ENCODE measurements around the gene GRM4. TPM values are rescaled to one million over a fixed set of nuclear protein-coding genes. Genes with fewer than 3 reads are reported as not detected.

Gene GRM4
- total RNA-seq, 1 experiment from 2014 or later = 5.6 TPM

DNA sequence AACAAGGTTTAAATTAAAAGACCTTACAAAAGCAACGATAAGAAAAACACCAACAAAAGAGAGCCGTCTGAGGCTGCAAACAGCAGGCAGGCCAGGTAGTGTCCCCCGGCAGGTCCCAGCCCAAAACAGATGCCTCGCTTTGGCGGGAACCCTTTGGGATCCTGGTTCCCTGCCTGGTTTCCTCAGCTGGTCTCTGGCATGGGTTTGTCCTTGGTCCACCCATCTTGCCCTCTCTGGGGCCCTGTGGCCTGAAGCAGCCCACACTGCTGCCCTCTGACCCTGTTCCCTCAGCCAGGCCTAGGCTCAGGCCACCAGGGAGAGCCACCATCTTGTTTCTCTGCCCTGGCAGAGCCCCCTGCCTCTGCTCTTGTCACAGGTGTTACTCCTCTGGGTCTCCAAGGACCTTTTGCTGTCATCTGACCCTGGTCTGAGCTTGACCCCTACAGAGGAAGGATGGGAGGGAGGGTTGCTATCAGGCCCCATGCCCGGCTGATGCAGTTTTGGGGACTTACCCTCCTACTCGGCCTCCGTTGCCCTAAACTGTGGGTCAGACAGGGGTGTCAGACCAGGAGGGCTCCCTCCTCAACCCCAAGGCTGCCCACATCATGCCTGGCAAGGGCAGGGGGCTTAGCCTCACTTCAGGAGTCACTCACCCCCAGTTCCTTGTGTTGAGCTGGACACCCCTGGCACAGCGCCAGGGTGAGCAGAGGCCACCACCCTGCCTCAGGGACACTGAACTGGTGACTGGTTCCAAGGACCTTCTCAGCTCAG is 30.6 kb upstream of the GRM4 start:
- Histone ChIP-seq H3K23me2 (ENCODE audit: insufficient read length, low read depth, low read length, poor library complexity, severe bottlenecking) (no peaks in the 10 kb centered on the region), H2BK12ac (ENCODE audit: insufficient read length, low read depth, low read length) (no peak overlapping the region), H4K91ac (ENCODE audit: insufficient read length, low read depth, low read length) (no peak overlapping the region), H3K18ac (ENCODE audit: insufficient read length, low read depth, low read length) (no peak overlapping the region), H3K4me1 (ENCODE audit: insufficient read depth, low read length) (no peaks in the 10 kb centered on the region), H4K8ac (replicated peaks; ENCODE audit: insufficient read length, low read depth, low read length) (no peak overlapping the region), H3K79me1 (ENCODE audit: insufficient read depth, low read depth, low read length, poor library complexity, severe bottlenecking) (no peaks in the 10 kb centered on the region), H3K23ac (ENCODE audit: insufficient read length, low read depth, low read length) (no peak overlapping the region), H3K9me3 (ENCODE audit: control insufficient read depth, low read depth, low read length) (no peaks in the 10 kb centered on the region), H3K4ac (ENCODE audit: low read depth, low read length) (no peak overlapping the region), H3K27me3 (ENCODE audit: insufficient read depth, low read length) (no peaks in the 10 kb centered on the region), H2BK20ac (ENCODE audit: low read depth, low read length, poor library complexity, severe bottlenecking) (no peak overlapping the region), H3K56ac (ENCODE audit: insufficient read length, low read depth, low read length) (no peak overlapping the region), H2AK5ac (ENCODE audit: insufficient read length, low read length) (no peak overlapping the region), H3K14ac (ENCODE audit: insufficient read depth, low read length) (no peak overlapping the region), H3K79me2 (ENCODE audit: insufficient read depth, low read length) (no peaks in the 10 kb centered on the region), H2BK5ac (ENCODE audit: insufficient read length, low read length) (no peak overlapping the region), H4K5ac (ENCODE audit: insufficient read length, low read depth, low read length) (no peak overlapping the region), H2BK120ac (ENCODE audit: low read depth, low read length, poor library complexity, severe bottlenecking) (no peak overlapping the region), H3K27ac (ENCODE audit: insufficient read length, low read depth, low read length) (no peak overlapping the region), H4K20me1 (ENCODE audit: control insufficient read depth, insufficient read depth, insufficient read length) (no peaks in the 10 kb centered on the region), H2BK15ac (ENCODE audit: low read depth, low read length) (no peak overlapping the region), H3K4me2 (ENCODE audit: insufficient read depth, insufficient read length, low read length) (no peak overlapping the region), H3T11ph (ENCODE audit: low read length) (no peak overlapping the region), H2AFZ (ENCODE audit: low read length) (no peak overlapping the region), H3K9ac (ENCODE audit: extremely low read depth, insufficient read length, low read length) (no peak overlapping the region)
- Mint-ChIP-seq H3K27ac (no peak overlapping the region), H3K27me3 (ENCODE audit: low read depth) (no peaks in the 10 kb centered on the region; the same call in 1 of the 2 replicates), H3K9me3 (no peaks in the 10 kb centered on the region), H3K4me3 (no peak overlapping the region), H3K36me3 (ENCODE audit: insufficient read depth in 1 of 3, low read depth in 3 of 3) (no peaks in the 10 kb centered on the region), H3K4me1 (no peaks in the 10 kb centered on the region)
- no CpG with 5 or more reads among the region's 9 CpGs for WGBS (ENCODE audit: extremely low coverage, insufficient read length, low lambda C conversion rate)
- DNase-seq = no peak
- TF ChIP-seq, protein P1, sequence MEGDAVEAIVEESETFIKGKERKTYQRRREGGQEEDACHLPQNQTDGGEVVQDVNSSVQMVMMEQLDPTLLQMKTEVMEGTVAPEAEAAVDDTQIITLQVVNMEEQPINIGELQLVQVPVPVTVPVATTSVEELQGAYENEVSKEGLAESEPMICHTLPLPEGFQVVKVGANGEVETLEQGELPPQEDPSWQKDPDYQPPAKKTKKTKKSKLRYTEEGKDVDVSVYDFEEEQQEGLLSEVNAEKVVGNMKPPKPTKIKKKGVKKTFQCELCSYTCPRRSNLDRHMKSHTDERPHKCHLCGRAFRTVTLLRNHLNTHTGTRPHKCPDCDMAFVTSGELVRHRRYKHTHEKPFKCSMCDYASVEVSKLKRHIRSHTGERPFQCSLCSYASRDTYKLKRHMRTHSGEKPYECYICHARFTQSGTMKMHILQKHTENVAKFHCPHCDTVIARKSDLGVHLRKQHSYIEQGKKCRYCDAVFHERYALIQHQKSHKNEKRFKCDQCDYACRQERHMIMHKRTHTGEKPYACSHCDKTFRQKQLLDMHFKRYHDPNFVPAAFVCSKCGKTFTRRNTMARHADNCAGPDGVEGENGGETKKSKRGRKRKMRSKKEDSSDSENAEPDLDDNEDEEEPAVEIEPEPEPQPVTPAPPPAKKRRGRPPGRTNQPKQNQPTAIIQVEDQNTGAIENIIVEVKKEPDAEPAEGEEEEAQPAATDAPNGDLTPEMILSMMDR (conservative IDR thresholded peaks at IDR 0.05) = no peak

Measured in H9 (cell line).